GM23338 (cell line): ENCODE measurements around the gene VGLL2. TPM values are rescaled to one million over a fixed set of nuclear protein-coding genes. Genes with fewer than 3 reads are reported as not detected.

ENCODE experiments used
- ATAC-seq: fragments of 200-7000 bp; cut with Tn5 transposase; 3 replicates; pipeline ENCODE4 v1.9.1; 2020
- DNase-seq: peaks from one replicate; pipeline ENCODE4 v3.0.0-alpha.2; 2015; ENCODE audit warnings: low spot score
- H2AFZ ChIP-seq: fragments of 200-600 bp; sonication (generic); 2 replicates; pipeline ENCODE4 v1.8.0; 2016; ENCODE audit warnings: antibody characterized with exemption, mild to moderate bottlenecking, moderate library complexity
- H3F3A ChIP-seq: fragments of 200-600 bp; sonication (generic); replicated peaks from 2 replicates; pipeline ENCODE4 v1.8.0; 2017; ENCODE audit warnings: antibody characterized with exemption, mixed run types, low read depth
- H3K27ac ChIP-seq: fragments of 200-600 bp; sonication (generic); 2 replicates; pipeline ENCODE4 v1.6.1; 2016; ENCODE audit warnings: low read depth
- H3K27me3 ChIP-seq: fragments of 200-600 bp; sonication (generic); 2 replicates; pipeline ENCODE4 v1.8.0; 2016; ENCODE audit warnings: mild to moderate bottlenecking, mixed run types, moderate library complexity; ENCODE audit not compliant: insufficient read depth
- H3K36me3 ChIP-seq: fragments of 200-600 bp; sonication (generic); 2 replicates; pipeline ENCODE4 v1.8.0; 2016; ENCODE audit warnings: mild to moderate bottlenecking; ENCODE audit not compliant: insufficient read depth
- H3K4me1 ChIP-seq: fragments of 200-600 bp; sonication (generic); 2 replicates; pipeline ENCODE4 v1.8.0; 2016; ENCODE audit warnings: mild to moderate bottlenecking, moderate library complexity; ENCODE audit not compliant: insufficient read depth
- H3K4me2 ChIP-seq: fragments of 200-600 bp; sonication (generic); 2 replicates; pipeline ENCODE4 v1.7.1; 2017; ENCODE audit warnings: mixed run types
- H3K4me3 ChIP-seq: fragments of 200-600 bp; sonication (generic); 2 replicates; pipeline ENCODE4 v1.6.1; 2016; ENCODE audit warnings: mixed run types
- H3K79me2 ChIP-seq: fragments of 200-600 bp; sonication (generic); replicated peaks from 2 replicates; pipeline ENCODE4 v1.8.0; 2017; ENCODE audit warnings: mild to moderate bottlenecking; ENCODE audit not compliant: insufficient read depth
- H3K9me2 ChIP-seq: fragments of 200-600 bp; sonication (generic); 2 replicates; pipeline ENCODE4 v1.8.0; 2017; ENCODE audit not compliant: insufficient read depth
- H4K20me1 ChIP-seq: fragments of 200-600 bp; sonication (generic); replicated peaks from 2 replicates; pipeline ENCODE4 v1.8.0; 2017; ENCODE audit warnings: mild to moderate bottlenecking; ENCODE audit not compliant: insufficient read depth
- H3K27ac Mint-ChIP-seq: 2 replicates; pipeline ENCODE4 v1.8.0; 2020; ENCODE audit warnings: inconsistent platforms, mild to moderate bottlenecking, moderate library complexity, mixed read lengths
- H3K27me3 Mint-ChIP-seq: 3 replicates; pipeline ENCODE4 v1.8.0; 2022; ENCODE audit warnings: low read depth, mild to moderate bottlenecking, moderate library complexity, mixed read lengths, inconsistent platforms; ENCODE audit not compliant: insufficient read depth, poor library complexity
- H3K36me3 Mint-ChIP-seq: 3 replicates; pipeline ENCODE4 v1.8.0; 2021; ENCODE audit warnings: low read depth, mild to moderate bottlenecking, inconsistent platforms, moderate library complexity, mixed read lengths
- H3K4me1 Mint-ChIP-seq: 3 replicates; pipeline ENCODE4 v1.8.0; 2020; ENCODE audit warnings: mild to moderate bottlenecking, inconsistent platforms, mixed read lengths
- H3K4me3 Mint-ChIP-seq: 3 replicates; pipeline ENCODE4 v1.8.0; 2021; ENCODE audit warnings: moderate library complexity, mild to moderate bottlenecking, inconsistent platforms, mixed read lengths
- H3K9me3 Mint-ChIP-seq: 3 replicates; pipeline ENCODE4 v1.8.0; 2020; ENCODE audit warnings: moderate library complexity, mild to moderate bottlenecking, inconsistent platforms, mixed read lengths
- CREB1 ChIP-seq: fragments of 250-450 bp; sonication (Bioruptor Pico); IDR thresholded peaks from 2 replicates; pipeline ENCODE4 v1.5.0; 2020; ENCODE audit warnings: low read depth, mild to moderate bottlenecking, moderate library complexity
- ETS1 ChIP-seq: IDR thresholded peaks from 2 replicates; pipeline ENCODE4 v1.6.1; 2016; ENCODE audit warnings: antibody characterized with exemption
- EZH2 ChIP-seq: fragments of 200-600 bp; sonication (generic); IDR thresholded peaks from one replicate; pipeline ENCODE4 v1.8.0; 2017; ENCODE audit warnings: antibody characterized with exemption, mild to moderate bottlenecking, low read depth; ENCODE audit not compliant: unreplicated experiment
- EZH2phosphoT487 ChIP-seq: fragments of 200-600 bp; sonication (generic); IDR thresholded peaks from one replicate; pipeline ENCODE4 v1.8.1; 2018; ENCODE audit warnings: antibody characterized with exemption; ENCODE audit not compliant: unreplicated experiment
- JUNB ChIP-seq: IDR thresholded peaks from one replicate; pipeline ENCODE4 v1.6.1; 2016; ENCODE audit warnings: antibody characterized with exemption; ENCODE audit not compliant: unreplicated experiment
- NANOG ChIP-seq: IDR thresholded peaks from 2 replicates; pipeline ENCODE4 v1.6.1; 2016; ENCODE audit warnings: antibody characterized with exemption, borderline replicate concordance
- POLR2AphosphoS5 ChIP-seq: IDR thresholded peaks from 2 replicates; pipeline ENCODE4 v1.6.1; 2016; ENCODE audit warnings: antibody characterized with exemption, low read depth
- STAT1 ChIP-seq: IDR thresholded peaks from one replicate; pipeline ENCODE4 v1.6.1; 2016; ENCODE audit warnings: antibody characterized with exemption; ENCODE audit not compliant: unreplicated experiment
- ZNF114 ChIP-seq: fragments of 250-450 bp; sonication (Bioruptor Pico); IDR thresholded peaks from 2 replicates; pipeline ENCODE4 v1.5.0; 2020; ENCODE audit warnings: mild to moderate bottlenecking, moderate library complexity
- ZNF331 ChIP-seq: fragments of 250-450 bp; sonication (Bioruptor Pico); IDR thresholded peaks from 2 replicates; pipeline ENCODE4 v1.5.0; 2020; ENCODE audit warnings: low read depth, mild to moderate bottlenecking, moderate library complexity
- polyA plus RNA-seq: library from polyadenylated mRNA; unstranded; fragments of >200 nt; fragmentation: Nextera tagmentation; extraction: Ambion mirVana; gene quantifications from 2 replicates; pipeline ENCODE4 v1.2.1, GENCODE V29; 2016
- total RNA-seq: library from RNA; depleted of rRNA; stranded (reverse); fragments of >200 nt; shearing (Covaris generic); gene quantifications from 2 replicates; pipeline ENCODE4 v1.2.3, GENCODE V29; 2014
- TF ChIP-seq, protein P1 (sequence below): fragments of 250-450 bp; sonication (Bioruptor Pico); IDR thresholded peaks from 2 replicates; pipeline ENCODE4 v1.5.0; 2020; ENCODE audit warnings: mild to moderate bottlenecking, moderate library complexity
- TF ChIP-seq, protein P2 (sequence below), 2 experiments: fragments of 200-600 bp in 1 of 2; sonication (generic) in 1 of 2; conservative IDR thresholded peaks; 2 replicates each; pipeline versions ENCODE4 v1.5.1 to v1.6.1; 2016 to 2017; ENCODE audit warnings: antibody characterized with exemption in 2 of 2, low read depth in 2 of 2, mild to moderate bottlenecking in 2 of 2, moderate library complexity in 1 of 2
- TF ChIP-seq, protein P3 (sequence below): IDR thresholded peaks from one replicate; pipeline ENCODE4 v1.6.1; 2018; ENCODE audit warnings: antibody characterized with exemption; ENCODE audit not compliant: unreplicated experiment

VGLL2 gene
- total and polyA plus RNA-seq, 2 experiments from 2014 or later: not detected

- Histone ChIP-seq H3K9me2 (0 out of 2 replicates have a peak, but pooled peaks cover 12% of the 10 kb centered on the region), H3K4me2 (no peak overlapping the region), H3F3A (no peaks in the 10 kb centered on the region), H2AFZ (no peak overlapping the region), H3K79me2 (no peaks in the 10 kb centered on the region), H3K4me3 (no peak overlapping the region), H3K27me3 (no peaks in the 10 kb centered on the region), H3K4me1 (no peaks in the 10 kb centered on the region), H4K20me1 (no peaks in the 10 kb centered on the region), H3K36me3 (no peaks in the 10 kb centered on the region), H3K27ac (no peak overlapping the region)
- no peaks in the 10 kb centered on the region; the same call in 2 of the 3 replicates for H3K9me3 Mint-ChIP-seq
- H3K27me3 Mint-ChIP-seq: no peaks in the 10 kb centered on the region
- H3K4me1 Mint-ChIP-seq: peaks cover 3% of the 10 kb centered on the region; the same call in 1 of the 3 replicates
- no peaks in the 10 kb centered on the region for H3K36me3 Mint-ChIP-seq
- no peak overlapping the region for H3K27ac Mint-ChIP-seq
- DNase-seq (no peak), ATAC-seq (no peak)
- TF ChIP-seq ZNF331 (CRISPR knock-in tag) (no peak), STAT1 (no peak), CREB1 (CRISPR knock-in tag) (no peak), EZH2phosphoT487 (no peak), EZH2 (no peak), POLR2AphosphoS5 (no peak), ZNF114 (CRISPR knock-in tag) (no peak), JUNB (no peak), ETS1 (no peak), NANOG (no peak)
- TF ChIP-seq, protein P1, sequence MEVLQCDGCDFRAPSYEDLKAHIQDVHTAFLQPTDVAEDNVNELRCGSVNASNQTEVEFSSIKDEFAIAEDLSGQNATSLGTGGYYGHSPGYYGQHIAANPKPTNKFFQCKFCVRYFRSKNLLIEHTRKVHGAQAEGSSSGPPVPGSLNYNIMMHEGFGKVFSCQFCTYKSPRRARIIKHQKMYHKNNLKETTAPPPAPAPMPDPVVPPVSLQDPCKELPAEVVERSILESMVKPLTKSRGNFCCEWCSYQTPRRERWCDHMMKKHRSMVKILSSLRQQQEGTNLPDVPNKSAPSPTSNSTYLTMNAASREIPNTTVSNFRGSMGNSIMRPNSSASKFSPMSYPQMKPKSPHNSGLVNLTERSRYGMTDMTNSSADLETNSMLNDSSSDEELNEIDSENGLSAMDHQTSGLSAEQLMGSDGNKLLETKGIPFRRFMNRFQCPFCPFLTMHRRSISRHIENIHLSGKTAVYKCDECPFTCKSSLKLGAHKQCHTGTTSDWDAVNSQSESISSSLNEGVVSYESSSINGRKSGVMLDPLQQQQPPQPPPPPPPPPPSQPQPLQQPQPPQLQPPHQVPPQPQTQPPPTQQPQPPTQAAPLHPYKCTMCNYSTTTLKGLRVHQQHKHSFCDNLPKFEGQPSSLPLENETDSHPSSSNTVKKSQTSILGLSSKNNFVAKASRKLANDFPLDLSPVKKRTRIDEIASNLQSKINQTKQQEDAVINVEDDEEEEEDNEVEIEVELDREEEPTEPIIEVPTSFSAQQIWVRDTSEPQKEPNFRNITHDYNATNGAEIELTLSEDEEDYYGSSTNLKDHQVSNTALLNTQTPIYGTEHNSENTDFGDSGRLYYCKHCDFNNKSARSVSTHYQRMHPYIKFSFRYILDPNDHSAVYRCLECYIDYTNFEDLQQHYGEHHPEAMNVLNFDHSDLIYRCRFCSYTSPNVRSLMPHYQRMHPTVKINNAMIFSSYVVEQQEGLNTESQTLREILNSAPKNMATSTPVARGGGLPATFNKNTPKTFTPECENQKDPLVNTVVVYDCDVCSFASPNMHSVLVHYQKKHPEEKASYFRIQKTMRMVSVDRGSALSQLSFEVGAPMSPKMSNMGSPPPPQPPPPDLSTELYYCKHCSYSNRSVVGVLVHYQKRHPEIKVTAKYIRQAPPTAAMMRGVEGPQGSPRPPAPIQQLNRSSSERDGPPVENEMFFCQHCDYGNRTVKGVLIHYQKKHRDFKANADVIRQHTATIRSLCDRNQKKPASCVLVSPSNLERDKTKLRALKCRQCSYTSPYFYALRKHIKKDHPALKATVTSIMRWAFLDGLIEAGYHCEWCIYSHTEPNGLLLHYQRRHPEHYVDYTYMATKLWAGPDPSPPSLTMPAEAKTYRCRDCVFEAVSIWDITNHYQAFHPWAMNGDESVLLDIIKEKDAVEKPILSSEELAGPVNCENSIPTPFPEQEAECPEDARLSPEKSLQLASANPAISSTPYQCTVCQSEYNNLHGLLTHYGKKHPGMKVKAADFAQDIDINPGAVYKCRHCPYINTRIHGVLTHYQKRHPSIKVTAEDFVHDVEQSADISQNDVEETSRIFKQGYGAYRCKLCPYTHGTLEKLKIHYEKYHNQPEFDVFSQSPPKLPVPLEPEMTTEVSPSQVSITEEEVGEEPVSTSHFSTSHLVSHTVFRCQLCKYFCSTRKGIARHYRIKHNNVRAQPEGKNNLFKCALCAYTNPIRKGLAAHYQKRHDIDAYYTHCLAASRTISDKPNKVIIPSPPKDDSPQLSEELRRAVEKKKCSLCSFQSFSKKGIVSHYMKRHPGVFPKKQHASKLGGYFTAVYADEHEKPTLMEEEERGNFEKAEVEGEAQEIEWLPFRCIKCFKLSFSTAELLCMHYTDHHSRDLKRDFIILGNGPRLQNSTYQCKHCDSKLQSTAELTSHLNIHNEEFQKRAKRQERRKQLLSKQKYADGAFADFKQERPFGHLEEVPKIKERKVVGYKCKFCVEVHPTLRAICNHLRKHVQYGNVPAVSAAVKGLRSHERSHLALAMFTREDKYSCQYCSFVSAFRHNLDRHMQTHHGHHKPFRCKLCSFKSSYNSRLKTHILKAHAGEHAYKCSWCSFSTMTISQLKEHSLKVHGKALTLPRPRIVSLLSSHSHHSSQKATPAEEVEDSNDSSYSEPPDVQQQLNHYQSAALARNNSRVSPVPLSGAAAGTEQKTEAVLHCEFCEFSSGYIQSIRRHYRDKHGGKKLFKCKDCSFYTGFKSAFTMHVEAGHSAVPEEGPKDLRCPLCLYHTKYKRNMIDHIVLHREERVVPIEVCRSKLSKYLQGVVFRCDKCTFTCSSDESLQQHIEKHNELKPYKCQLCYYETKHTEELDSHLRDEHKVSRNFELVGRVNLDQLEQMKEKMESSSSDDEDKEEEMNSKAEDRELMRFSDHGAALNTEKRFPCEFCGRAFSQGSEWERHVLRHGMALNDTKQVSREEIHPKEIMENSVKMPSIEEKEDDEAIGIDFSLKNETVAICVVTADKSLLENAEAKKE (CRISPR knock-in tag): no peak
- TF ChIP-seq, protein P2, sequence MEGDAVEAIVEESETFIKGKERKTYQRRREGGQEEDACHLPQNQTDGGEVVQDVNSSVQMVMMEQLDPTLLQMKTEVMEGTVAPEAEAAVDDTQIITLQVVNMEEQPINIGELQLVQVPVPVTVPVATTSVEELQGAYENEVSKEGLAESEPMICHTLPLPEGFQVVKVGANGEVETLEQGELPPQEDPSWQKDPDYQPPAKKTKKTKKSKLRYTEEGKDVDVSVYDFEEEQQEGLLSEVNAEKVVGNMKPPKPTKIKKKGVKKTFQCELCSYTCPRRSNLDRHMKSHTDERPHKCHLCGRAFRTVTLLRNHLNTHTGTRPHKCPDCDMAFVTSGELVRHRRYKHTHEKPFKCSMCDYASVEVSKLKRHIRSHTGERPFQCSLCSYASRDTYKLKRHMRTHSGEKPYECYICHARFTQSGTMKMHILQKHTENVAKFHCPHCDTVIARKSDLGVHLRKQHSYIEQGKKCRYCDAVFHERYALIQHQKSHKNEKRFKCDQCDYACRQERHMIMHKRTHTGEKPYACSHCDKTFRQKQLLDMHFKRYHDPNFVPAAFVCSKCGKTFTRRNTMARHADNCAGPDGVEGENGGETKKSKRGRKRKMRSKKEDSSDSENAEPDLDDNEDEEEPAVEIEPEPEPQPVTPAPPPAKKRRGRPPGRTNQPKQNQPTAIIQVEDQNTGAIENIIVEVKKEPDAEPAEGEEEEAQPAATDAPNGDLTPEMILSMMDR (conservative IDR thresholded peaks at IDR 0.05; ENCODE audit: low read depth in 2 of 2): no peak
- TF ChIP-seq, protein P3, sequence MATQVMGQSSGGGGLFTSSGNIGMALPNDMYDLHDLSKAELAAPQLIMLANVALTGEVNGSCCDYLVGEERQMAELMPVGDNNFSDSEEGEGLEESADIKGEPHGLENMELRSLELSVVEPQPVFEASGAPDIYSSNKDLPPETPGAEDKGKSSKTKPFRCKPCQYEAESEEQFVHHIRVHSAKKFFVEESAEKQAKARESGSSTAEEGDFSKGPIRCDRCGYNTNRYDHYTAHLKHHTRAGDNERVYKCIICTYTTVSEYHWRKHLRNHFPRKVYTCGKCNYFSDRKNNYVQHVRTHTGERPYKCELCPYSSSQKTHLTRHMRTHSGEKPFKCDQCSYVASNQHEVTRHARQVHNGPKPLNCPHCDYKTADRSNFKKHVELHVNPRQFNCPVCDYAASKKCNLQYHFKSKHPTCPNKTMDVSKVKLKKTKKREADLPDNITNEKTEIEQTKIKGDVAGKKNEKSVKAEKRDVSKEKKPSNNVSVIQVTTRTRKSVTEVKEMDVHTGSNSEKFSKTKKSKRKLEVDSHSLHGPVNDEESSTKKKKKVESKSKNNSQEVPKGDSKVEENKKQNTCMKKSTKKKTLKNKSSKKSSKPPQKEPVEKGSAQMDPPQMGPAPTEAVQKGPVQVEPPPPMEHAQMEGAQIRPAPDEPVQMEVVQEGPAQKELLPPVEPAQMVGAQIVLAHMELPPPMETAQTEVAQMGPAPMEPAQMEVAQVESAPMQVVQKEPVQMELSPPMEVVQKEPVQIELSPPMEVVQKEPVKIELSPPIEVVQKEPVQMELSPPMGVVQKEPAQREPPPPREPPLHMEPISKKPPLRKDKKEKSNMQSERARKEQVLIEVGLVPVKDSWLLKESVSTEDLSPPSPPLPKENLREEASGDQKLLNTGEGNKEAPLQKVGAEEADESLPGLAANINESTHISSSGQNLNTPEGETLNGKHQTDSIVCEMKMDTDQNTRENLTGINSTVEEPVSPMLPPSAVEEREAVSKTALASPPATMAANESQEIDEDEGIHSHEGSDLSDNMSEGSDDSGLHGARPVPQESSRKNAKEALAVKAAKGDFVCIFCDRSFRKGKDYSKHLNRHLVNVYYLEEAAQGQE: no peak
- no peak overlapping the region for H3K4me3 Mint-ChIP-seq
These were observed 38.0 kb upstream of the VGLL2 start for GRCh38 chr6:117227245-117227962.
